Body of pancreas (tissue), 4 donors: ENCODE data around the gene CASKIN2. TPM values are rescaled to one million over a fixed set of nuclear protein-coding genes. Genes with fewer than 3 reads are reported as not detected.

Experiments
- ATAC-seq: fragments of 150-250 bp; one replicate; pipeline ENCODE4 v1.9.1; 2016
- DNase-seq, 4 donors: peaks; one replicate each; pipeline ENCODE4 v3.0.0-alpha.2; 2019
- H3K27ac ChIP-seq, 4 donors: fragments of 200-600 bp; sonication (generic); 1 replicate in 3 of 4; 2 replicates in 1 of 4; pipeline versions ENCODE4 v1.5.1 to v1.6.1; 2016 to 2019; ENCODE audit warnings: mild to moderate bottlenecking in 1 of 4, mixed read lengths in 1 of 4, moderate library complexity in 1 of 4
- H3K27me3 ChIP-seq, 2 donors: fragments of 200-600 bp; sonication (generic); one replicate each; pipeline ENCODE4 v1.6.0; 2016; ENCODE audit warnings: mild to moderate bottlenecking in 1 of 2
- H3K36me3 ChIP-seq, 2 donors: fragments of 200-600 bp; sonication (generic); replicated peaks in 1 of 2; 2 replicates each; pipeline ENCODE4 v1.5.1; 2016; ENCODE audit warnings: low read depth in 2 of 2; ENCODE audit not compliant: insufficient read depth in 1 of 2
- H3K4me1 ChIP-seq: fragments of 200-600 bp; sonication (generic); one replicate; pipeline ENCODE4 v1.6.0; 2016
- H3K4me3 ChIP-seq, 2 donors: fragments of 200-600 bp; sonication (generic); 1 replicate in 1 of 2; 2 replicates in 1 of 2; pipeline ENCODE4 v1.5.1; 2016 to 2019
- H3K9me3 ChIP-seq, 3 donors: fragments of 200-600 bp; sonication (generic); 1 replicate in 2 of 3; 2 replicates in 1 of 3; pipeline ENCODE4 v1.5.1; 2016
- CTCF ChIP-seq, 7 experiments: fragments of 450-650 bp in 4 of 7; fragments of 200-600 bp in 3 of 7; sonication (generic) in 3 of 7; IDR thresholded peaks; one replicate each; pipeline ENCODE4 v1.5.1; 2016 to 2019; ENCODE audit warnings: antibody characterized with exemption in 7 of 7
- POLR2A ChIP-seq, 3 donors: fragments of 450-650 bp; IDR thresholded peaks; one replicate each; pipeline ENCODE4 v1.6.1; 2016; ENCODE audit warnings: antibody characterized with exemption in 3 of 3, mild to moderate bottlenecking in 2 of 3
- WGBS, 2 donors: methylation state at CpG; one replicate each; pipeline ENCODE4 v1.1.5; 2017; 5-methylcytosine and 5-hydroxymethylcytosine counted together
- intact Hi-C: fragments of 100-400 bp; cut with DNase I; formaldehyde crosslinking; loops from one replicate; pipeline ENCODE4 v1.15.1; 2023
- total RNA-seq, 2 donors: library from RNA; depleted of rRNA; stranded (reverse); fragments of >200 nt; gene quantifications; one replicate each; pipeline ENCODE4 v1.1.0, GENCODE V29; 2016

CASKIN2 gene
- total RNA-seq, 2 donors from 2014 or later: 9.1 to 16.2 TPM

- H3K27me3 ChIP-seq: no peaks in the 10 kb centered on the region
- no peak for DNase-seq
- H3K36me3 ChIP-seq: peaks cover 0 to 11% of the 10 kb centered on the region in 2 donors
- WGBS, 2 donors: 77 to 84% methylated on average over 10 to 14 of the region's 14 CpGs
- H3K27ac ChIP-seq: peak overlapping the region in 3 of 4 donors; percentile 6 to 72 (median 46)
- no peak overlapping the region for H3K4me3 ChIP-seq
- intact Hi-C loops: loop anchor here (10.0 kb wide), 1 partner anchor 65 kb away; no protein-coding TSS in a partner anchor
- H3K4me1 ChIP-seq: peaks cover 12% of the 10 kb centered on the region
- H3K9me3 ChIP-seq: no peaks in the 10 kb centered on the region
- TF ChIP-seq POLR2A (IDR thresholded peaks at IDR 0.05): no peak
- no peak for TF ChIP-seq CTCF (IDR thresholded peaks at IDR 0.05)
- no peak for ATAC-seq
Observed at GRCh38 chr17:75489511-75489955, 25.8 kb downstream of the CASKIN2 start.

GRCh38 chr17:75488693-75489510 is 26.4 kb downstream of the CASKIN2 start:
- no peaks in the 10 kb centered on the region for H3K9me3 ChIP-seq
- H3K4me1 ChIP-seq: peaks cover 12% of the 10 kb centered on the region
- WGBS, 2 donors: 81 to 89% methylated on average over 8 to 22 of the region's 24 CpGs

GRCh38 chr17:75487351-75488070 is 27.8 kb downstream of the CASKIN2 start:
- intact Hi-C loops: loop anchor here (10.0 kb wide), 1 partner anchor 63 kb away; no protein-coding TSS in a partner anchor
- Histone ChIP-seq H3K9me3 (no peaks in the 10 kb centered on the region), H3K4me3 (no peak overlapping the region), H3K36me3 (peaks cover 0 to 2% of the 10 kb centered on the region in 2 donors), H3K27ac (peak overlapping the region in 2 of 4 donors; percentile 25 to 59), H3K4me1 (peaks cover 12% of the 10 kb centered on the region), H3K27me3 (no peaks in the 10 kb centered on the region)
- 75 to 85% methylated on average over 12 of the region's 12 CpGs for WGBS, 2 donors
- peak in 2 of 4 donors; percentile 19 to 55 for DNase-seq
- TF ChIP-seq CTCF (IDR thresholded peaks at IDR 0.05) (no peak), POLR2A (IDR thresholded peaks at IDR 0.05) (no peak)
- ATAC-seq: no peak

More at GRCh38 chr17:75488693-75489510, 26.4 kb downstream of the CASKIN2 start:
- intact Hi-C loops: loop anchor here (10.0 kb wide), 1 partner anchor 64 kb away; no protein-coding TSS in a partner anchor
- no peak overlapping the region for H3K4me3 ChIP-seq
- H3K27me3 ChIP-seq: no peaks in the 10 kb centered on the region
- H3K27ac ChIP-seq: no peak overlapping the region
- TF ChIP-seq CTCF (IDR thresholded peaks at IDR 0.05) (no peak), POLR2A (IDR thresholded peaks at IDR 0.05) (no peak)
- H3K36me3 ChIP-seq: peaks cover 0 to 10% of the 10 kb centered on the region in 2 donors
- DNase-seq: peak in 1 of 4 donors; percentile 4
- ATAC-seq: no peak

GRCh38 chr17:75486951-75487350 is 28.4 kb downstream of the CASKIN2 start:
- 76 to 84% methylated on average over 5 of the region's 5 CpGs for WGBS, 2 donors
- H3K36me3 ChIP-seq: no peaks in the 10 kb centered on the region
- DNase-seq: no peak
- TF ChIP-seq CTCF (IDR thresholded peaks at IDR 0.05): no peak
- no peaks in the 10 kb centered on the region for H3K9me3 ChIP-seq
- H3K4me1 ChIP-seq: peaks cover 12% of the 10 kb centered on the region
- no peak for ATAC-seq
- H3K4me3 ChIP-seq: no peak overlapping the region
- intact Hi-C loops: loop anchor here (10.0 kb wide), 1 partner anchor 62 kb away; no protein-coding TSS in a partner anchor
- H3K27me3 ChIP-seq: no peaks in the 10 kb centered on the region
- peak overlapping the region in 1 of 4 donors; percentile 59 for H3K27ac ChIP-seq
